Lower lobe of right lung (tissue), 2 donors: ENCODE data around the gene RUNX3. TPM values are rescaled to one million over a fixed set of nuclear protein-coding genes. Genes with fewer than 3 reads are reported as not detected.

ENCODE experiments used
- ATAC-seq, 2 donors: fragments of 200-7000 bp; cut with Tn5 transposase; one replicate each; pipeline ENCODE4 v1.9.1; 2020 to 2022; ENCODE audit warnings: mild to moderate bottlenecking in 2 of 2, moderate library complexity in 2 of 2
- DNase-seq: peaks from one replicate; pipeline ENCODE4 v3.0.0-alpha.2; 2020
- H3K27ac ChIP-seq: fragments of 200-600 bp; one replicate; pipeline ENCODE4 v1.8.0; 2022
- H3K27me3 ChIP-seq: fragments of 200-600 bp; one replicate; pipeline ENCODE4 v1.8.0; 2022; ENCODE audit warnings: low read depth
- H3K36me3 ChIP-seq: fragments of 200-600 bp; one replicate; pipeline ENCODE4 v1.8.0; 2022; ENCODE audit warnings: mild to moderate bottlenecking
- H3K4me1 ChIP-seq: fragments of 200-600 bp; one replicate; pipeline ENCODE4 v1.8.0; 2022
- H3K4me3 ChIP-seq: fragments of 200-600 bp; one replicate; pipeline ENCODE4 v1.8.0; 2022; ENCODE audit warnings: mild to moderate bottlenecking
- H3K9me3 ChIP-seq: fragments of 200-600 bp; one replicate; pipeline ENCODE4 v1.8.0; 2022
- intact Hi-C: fragments of 100-400 bp; cut with DNase I; formaldehyde crosslinking; loops from one replicate; pipeline ENCODE4 v1.11.0; 2022
- total RNA-seq: library from RNA; stranded (reverse); fragmentation: NEBNext Ultra II Directional; extraction: Animal tissue kit (Norgen Biotek cat#: 25700); gene quantifications from one replicate; pipeline ENCODE4 v1.2.1, GENCODE V29; 2021
- TF ChIP-seq, protein P1 (sequence below): fragments of 200-600 bp; IDR thresholded peaks from one replicate; pipeline ENCODE4 v1.8.0; 2022; ENCODE audit warnings: antibody characterized with exemption, mild to moderate bottlenecking
- donor health status: DM: no; HTN: yes; CAD: no; lungs with severe emphysema.

RUNX3 gene
- total RNA-seq, 1 donor from 2014 or later: 13.1 TPM

DNA sequence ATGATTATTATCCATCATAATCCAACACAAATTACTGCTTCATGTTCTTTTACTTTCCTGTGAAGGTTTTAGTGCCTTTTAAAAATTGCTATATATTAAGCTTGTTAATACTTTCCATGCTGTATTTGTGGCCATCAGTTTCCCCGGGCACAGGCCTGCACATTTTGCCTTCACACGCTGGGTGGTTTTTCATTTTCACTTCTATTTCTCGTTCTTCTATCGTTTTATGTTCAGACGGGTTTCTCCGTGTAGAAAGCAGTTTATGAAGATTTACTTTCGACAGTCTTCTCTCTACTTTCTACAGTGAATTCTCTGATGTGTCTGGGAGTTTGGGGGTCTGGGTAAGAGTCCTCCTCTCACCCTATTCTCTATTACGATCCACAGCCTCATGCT is 9.5 kb downstream of the RUNX3 start:
- H3K27ac ChIP-seq: no peak overlapping the region
- TF ChIP-seq, protein P1, sequence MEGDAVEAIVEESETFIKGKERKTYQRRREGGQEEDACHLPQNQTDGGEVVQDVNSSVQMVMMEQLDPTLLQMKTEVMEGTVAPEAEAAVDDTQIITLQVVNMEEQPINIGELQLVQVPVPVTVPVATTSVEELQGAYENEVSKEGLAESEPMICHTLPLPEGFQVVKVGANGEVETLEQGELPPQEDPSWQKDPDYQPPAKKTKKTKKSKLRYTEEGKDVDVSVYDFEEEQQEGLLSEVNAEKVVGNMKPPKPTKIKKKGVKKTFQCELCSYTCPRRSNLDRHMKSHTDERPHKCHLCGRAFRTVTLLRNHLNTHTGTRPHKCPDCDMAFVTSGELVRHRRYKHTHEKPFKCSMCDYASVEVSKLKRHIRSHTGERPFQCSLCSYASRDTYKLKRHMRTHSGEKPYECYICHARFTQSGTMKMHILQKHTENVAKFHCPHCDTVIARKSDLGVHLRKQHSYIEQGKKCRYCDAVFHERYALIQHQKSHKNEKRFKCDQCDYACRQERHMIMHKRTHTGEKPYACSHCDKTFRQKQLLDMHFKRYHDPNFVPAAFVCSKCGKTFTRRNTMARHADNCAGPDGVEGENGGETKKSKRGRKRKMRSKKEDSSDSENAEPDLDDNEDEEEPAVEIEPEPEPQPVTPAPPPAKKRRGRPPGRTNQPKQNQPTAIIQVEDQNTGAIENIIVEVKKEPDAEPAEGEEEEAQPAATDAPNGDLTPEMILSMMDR: no peak
- H3K4me1 ChIP-seq: no peaks in the 10 kb centered on the region
- peak overlapping the region; percentile 8 for H3K4me3 ChIP-seq
- intact Hi-C loops: no loop called here
- no peaks in the 10 kb centered on the region for H3K9me3 ChIP-seq
- H3K36me3 ChIP-seq: peaks cover 4% of the 10 kb centered on the region
- ATAC-seq: no peak
- peaks cover 25% of the 10 kb centered on the region for H3K27me3 ChIP-seq
- no peak for DNase-seq

DNA sequence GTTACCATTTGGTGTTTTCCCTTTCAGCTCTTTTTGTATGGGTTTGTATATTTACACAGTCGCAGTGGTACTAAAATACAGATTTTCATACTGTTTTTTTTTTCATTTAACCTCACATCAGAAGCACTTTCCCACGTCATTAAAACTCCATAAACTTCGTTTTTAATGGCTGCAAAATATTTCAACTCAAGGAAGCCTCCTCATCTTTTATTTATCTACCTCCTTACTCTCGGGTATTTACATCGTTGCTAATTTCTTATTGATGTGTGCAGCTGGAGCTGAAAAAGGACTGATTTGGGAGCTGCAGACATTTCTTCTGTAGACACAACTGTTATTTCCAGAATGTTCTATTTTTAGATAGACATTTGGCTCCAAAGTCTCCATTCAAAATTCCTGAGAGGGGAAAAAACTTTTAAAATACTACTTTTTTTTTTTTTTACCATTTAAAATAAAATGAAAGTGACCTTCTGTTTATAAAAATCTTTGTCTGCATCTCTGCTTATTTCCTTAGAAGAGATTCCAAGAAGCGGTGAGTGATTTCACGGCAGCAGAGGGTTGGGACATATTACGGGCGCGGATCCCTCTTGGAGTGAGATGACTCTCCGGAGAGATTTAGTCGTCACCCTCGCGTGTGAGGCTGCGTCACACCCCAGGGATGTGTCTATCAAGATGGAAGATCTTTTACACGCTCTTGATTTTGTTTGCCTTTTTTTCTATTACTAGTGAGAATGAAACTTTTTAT is 10.1 kb downstream of the RUNX3 start:
- Histone ChIP-seq H3K4me1 (no peaks in the 10 kb centered on the region), H3K27me3 (peaks cover 20% of the 10 kb centered on the region), H3K4me3 (peak overlapping the region; percentile 8), H3K36me3 (peaks cover 4% of the 10 kb centered on the region), H3K9me3 (no peaks in the 10 kb centered on the region), H3K27ac (no peak overlapping the region)
- no peak for DNase-seq
- intact Hi-C loops: no loop called here
- no peak for ATAC-seq
- TF ChIP-seq, protein P1: no peak

DNA sequence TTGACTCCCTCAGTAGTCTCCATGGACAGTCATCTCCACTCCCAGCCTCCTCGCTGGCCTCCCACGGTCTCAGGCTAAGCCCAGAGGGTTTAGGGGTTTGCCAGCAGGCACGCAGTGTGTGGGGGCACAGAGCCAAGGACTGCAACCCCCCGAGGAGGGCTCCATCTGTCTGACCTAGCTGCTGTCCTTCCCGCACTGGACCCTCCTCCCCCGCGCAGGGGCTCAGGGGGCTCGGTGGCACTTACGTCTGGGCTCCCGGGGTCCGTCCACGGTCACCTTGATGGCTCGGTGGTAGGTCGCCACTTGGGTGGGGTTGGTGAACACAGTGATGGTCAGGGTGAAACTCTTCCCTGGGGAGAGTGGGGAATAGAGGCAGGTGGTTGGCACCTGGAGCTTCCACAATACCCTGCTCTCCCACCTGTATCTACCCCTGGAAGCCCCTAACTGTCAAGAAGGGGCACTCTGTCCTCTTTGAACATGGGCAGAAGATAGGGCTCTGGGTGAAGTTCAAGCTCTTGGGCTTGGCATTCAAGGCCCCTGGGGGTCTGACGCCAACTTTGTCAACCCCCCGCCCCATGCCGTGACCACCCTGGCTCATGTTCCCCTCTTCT is 11.0 kb downstream of the RUNX3 start:
- Histone ChIP-seq H3K27me3 (peaks cover 11% of the 10 kb centered on the region), H3K4me3 (no peak overlapping the region), H3K27ac (no peak overlapping the region), H3K4me1 (no peaks in the 10 kb centered on the region), H3K36me3 (peaks cover 4% of the 10 kb centered on the region), H3K9me3 (no peaks in the 10 kb centered on the region)
- TF ChIP-seq, protein P1: no peak
- intact Hi-C loops: no loop called here
- DNase-seq (no peak), ATAC-seq (no peak)

DNA sequence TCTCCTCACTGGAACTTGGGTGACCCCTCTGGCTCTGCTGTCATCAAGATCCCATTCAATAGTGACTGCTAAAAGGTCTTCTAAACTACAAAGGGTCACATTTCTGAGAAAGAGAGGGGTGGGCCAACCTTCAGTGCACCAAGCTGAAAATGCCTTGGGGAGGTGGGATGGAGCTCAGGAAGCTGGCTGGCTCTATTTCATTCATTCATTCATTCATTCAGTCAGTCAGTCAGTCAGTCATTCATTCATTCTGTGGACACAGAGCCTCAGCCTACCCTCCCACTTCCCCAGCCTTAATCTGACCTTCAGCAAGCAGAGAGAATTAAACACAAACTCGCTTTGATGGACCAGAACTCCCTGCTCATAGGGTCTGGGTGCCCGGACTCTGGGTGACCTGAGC is 11.7 kb downstream of the RUNX3 start:
- intact Hi-C loops: no loop called here
- TF ChIP-seq, protein P1: no peak
- peaks cover 4% of the 10 kb centered on the region for H3K27me3 ChIP-seq
- peaks cover 4% of the 10 kb centered on the region for H3K36me3 ChIP-seq
- ATAC-seq (no peak), DNase-seq (no peak)
- H3K4me1 ChIP-seq: no peaks in the 10 kb centered on the region
- H3K27ac ChIP-seq: no peak overlapping the region
- no peaks in the 10 kb centered on the region for H3K9me3 ChIP-seq
- H3K4me3 ChIP-seq: no peak overlapping the region

DNA sequence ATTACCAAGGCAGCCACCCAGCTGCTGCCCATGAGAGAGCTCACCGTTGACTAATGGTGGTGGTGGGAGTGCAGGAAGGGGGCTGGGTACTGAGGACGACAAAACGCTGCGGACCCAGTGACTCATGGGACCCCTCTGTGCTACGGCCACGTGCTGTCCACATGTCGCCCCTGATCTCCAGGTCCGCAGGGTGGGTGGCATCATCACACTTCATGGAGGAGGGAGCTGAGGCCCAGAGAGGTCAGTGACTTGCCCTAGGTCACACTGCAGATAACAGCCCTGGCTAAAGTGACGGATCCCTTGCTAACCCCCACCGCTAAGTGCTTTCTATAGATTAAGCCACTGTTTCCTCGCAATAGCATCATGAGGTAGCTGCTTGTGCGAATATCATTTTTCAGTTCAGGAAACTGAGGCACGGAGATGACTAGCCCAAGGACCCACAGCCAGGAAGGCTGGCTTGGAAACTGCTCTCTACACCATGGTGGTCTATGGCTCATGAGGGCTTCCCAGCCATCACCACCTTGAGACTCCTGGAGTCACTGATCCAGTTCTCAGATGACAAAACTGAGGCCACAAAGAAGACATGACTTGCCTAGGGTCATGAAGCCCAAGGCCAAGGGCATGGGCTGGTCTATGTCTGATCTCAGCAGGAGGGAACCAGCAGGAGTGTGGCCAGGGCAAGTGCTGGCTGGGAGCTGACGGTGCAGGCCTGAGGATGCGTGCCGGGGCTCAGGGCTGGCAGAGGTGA is 12.6 kb downstream of the RUNX3 start:
- H3K4me1 ChIP-seq: no peaks in the 10 kb centered on the region
- no peaks in the 10 kb centered on the region for H3K27me3 ChIP-seq
- ATAC-seq: no peak
- no peaks in the 10 kb centered on the region for H3K9me3 ChIP-seq
- peaks cover 4% of the 10 kb centered on the region for H3K36me3 ChIP-seq
- no peak overlapping the region for H3K4me3 ChIP-seq
- DNase-seq: no peak
- intact Hi-C loops: no loop called here
- H3K27ac ChIP-seq: no peak overlapping the region
- TF ChIP-seq, protein P1: no peak
